Measurements from ENCODE around the gene SP140L.
"Not testable (repeated sequence)": the region's sequence is repeated elsewhere in the genome, so short reads cannot be mapped to it uniquely, and the experiment has no call there.

SP140L gene

DNA sequence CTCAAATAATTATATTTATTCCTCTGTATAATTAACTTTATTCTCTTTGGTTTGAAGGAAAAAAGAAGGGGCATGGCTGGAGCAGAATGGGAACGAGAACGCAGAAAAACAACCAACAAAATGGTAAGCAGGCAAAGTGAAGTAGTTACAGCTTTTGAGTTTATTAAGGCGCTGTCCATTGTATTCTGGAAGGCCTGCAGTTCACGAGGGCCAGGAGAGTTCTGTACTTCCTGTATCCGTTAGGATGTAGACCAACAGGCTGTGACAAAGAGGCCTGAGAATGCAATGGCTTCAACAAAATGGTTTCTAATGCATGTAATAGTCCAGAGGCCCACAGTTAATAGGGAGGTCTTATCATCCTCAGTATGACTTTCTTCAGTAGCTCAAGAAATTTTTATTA lies 56.5 kb downstream of the SP140L start:
- H3K36me3 Mint-ChIP-seq (ENCODE audit: low read depth): peaks cover 68% of the 10 kb centered on the region

DNA sequence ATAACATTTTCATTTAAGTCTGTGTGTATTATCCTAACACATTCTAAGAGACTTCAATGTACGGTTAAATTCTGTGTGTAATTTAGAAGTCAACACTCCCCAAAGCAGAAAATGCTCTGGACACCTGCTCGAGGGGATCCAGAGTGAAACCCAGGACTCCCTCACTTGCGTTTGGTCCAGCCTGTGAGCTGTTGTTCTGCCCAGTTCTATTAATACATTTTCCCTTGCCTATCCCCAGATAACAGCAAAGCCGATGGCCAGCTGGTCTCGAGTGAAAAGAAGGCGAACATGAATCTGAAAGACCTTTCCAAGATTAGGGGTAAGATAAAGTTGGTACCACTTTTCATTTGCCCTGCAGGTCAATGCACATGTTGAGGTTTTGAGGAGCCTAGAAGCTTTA lies 58.0 kb downstream of the SP140L start:
- no peak overlapping the region for H3K27ac Mint-ChIP-seq
- peaks cover 73% of the 10 kb centered on the region for H3K36me3 Mint-ChIP-seq (ENCODE audit: low read depth)

More for the DNA sequence above, 56.5 kb downstream of the SP140L start:
- Mint-ChIP-seq H3K4me3 (no peak overlapping the region), H3K9me3 (no peaks in the 10 kb centered on the region), H3K4me1 (ENCODE audit: low read depth) (peaks cover 5% of the 10 kb centered on the region), H3K27ac (no peak overlapping the region), H3K27me3 (ENCODE audit: low read depth) (no peaks in the 10 kb centered on the region)

DNA sequence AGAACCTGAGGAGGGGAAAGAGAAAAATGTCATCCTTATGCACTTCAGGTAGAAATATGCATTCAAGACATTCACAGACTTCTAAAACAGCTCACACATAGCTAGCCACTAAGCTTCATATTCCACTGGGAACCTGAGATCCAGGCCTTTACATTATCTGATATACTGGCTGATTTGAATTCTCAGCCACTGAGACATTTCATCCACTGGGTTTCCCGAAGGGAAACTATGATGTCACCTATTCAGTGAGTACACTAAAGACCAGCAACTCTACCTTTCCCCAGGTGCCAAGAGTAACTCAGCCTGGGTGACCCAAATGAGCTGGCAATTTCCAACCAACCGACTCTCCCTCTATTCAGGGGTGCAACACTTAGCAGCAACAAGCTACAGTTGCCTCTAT lies 67.3 kb downstream of the SP140L start:
- Mint-ChIP-seq H3K27me3 (ENCODE audit: low read depth) (no peaks in the 10 kb centered on the region), H3K27ac (no peak overlapping the region), H3K9me3 (peaks cover 9% of the 10 kb centered on the region), H3K4me1 (ENCODE audit: low read depth) (no peaks in the 10 kb centered on the region), H3K36me3 (ENCODE audit: low read depth) (peaks cover 85% of the 10 kb centered on the region), H3K4me3 (no peak overlapping the region)

More for the DNA sequence above, 58.0 kb downstream of the SP140L start:
- Mint-ChIP-seq H3K4me1 (ENCODE audit: low read depth) (peaks cover 2% of the 10 kb centered on the region), H3K4me3 (no peak overlapping the region), H3K9me3 (no peaks in the 10 kb centered on the region), H3K27me3 (ENCODE audit: low read depth) (no peaks in the 10 kb centered on the region)

DNA sequence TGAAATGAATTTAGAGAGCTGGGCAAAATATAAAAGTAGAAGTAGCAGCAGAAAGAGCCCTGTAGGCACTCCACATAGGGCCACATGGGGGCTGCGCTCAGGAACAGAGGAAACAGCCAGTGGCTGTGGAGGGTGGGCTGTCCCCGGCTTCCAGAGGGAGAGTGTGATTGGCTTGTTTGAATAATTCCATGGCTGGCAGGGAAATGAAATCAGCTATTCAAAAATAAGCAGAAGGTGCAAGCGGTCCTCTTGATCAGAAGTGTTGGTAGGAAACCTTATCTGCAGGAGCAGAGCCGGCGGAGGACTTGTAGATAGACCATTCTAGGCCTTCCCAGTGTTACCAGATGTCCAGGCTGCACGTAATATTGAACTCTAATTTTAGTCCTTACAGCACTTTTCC lies 71.7 kb downstream of the SP140L start:
- peaks cover 73% of the 10 kb centered on the region for H3K36me3 Mint-ChIP-seq (ENCODE audit: low read depth)
- H3K27ac Mint-ChIP-seq; H3K27me3 Mint-ChIP-seq (ENCODE audit: low read depth); H3K4me1 Mint-ChIP-seq (ENCODE audit: low read depth); H3K9me3 Mint-ChIP-seq; H3K4me3 Mint-ChIP-seq: not testable (repeated sequence)

DNA sequence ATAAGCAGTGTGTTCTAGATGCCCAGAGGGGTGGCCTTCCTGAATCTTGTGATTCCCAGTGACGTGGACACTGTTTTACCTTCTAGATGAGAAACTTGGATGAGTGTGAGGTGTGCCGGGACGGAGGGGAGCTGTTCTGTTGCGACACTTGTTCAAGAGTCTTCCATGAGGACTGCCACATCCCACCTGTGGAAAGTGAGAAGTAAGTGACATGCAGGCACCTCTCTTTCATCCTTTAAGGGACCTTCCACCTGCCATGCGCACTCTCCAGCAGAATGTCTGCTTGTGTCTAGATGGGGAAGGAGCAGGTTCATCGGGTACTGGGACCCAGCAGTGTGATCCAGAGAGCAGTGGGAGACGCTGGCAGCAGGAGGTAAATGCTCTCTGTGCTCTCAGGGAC lies 73.0 kb downstream of the SP140L start:
- Mint-ChIP-seq H3K36me3 (ENCODE audit: low read depth) (peaks cover 70% of the 10 kb centered on the region), H3K4me1 (ENCODE audit: low read depth) (no peaks in the 10 kb centered on the region)

DNA sequence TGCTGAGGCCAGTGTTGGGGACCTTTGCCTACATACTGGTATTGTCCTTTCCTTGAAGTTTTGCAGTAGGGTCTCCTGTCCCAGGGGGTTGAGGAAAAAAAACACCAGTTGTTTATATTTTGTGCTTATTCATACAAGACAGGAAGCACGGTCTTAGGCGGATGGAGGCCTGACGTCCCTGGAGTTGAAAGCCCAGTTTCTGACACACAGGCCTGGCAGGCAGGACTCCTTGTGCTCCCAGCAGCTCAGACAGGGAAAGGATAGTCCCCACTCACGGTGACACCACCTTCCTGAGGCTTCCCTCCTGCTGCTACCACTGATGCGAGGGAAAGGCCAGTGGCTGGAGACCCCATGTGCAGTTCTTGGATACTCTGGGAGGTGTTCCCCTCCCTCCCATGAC lies 73.5 kb downstream of the SP140L start:
- Mint-ChIP-seq H3K36me3 (ENCODE audit: low read depth) (peaks cover 71% of the 10 kb centered on the region), H3K9me3 (peaks cover 8% of the 10 kb centered on the region), H3K4me1 (ENCODE audit: low read depth) (no peaks in the 10 kb centered on the region), H3K27me3 (ENCODE audit: low read depth) (no peaks in the 10 kb centered on the region), H3K27ac (no peak overlapping the region), H3K4me3 (no peak overlapping the region)

More for the DNA sequence above, 73.0 kb downstream of the SP140L start:
- Mint-ChIP-seq H3K27me3 (ENCODE audit: low read depth) (no peaks in the 10 kb centered on the region), H3K4me3 (no peak overlapping the region), H3K9me3 (peaks cover 9% of the 10 kb centered on the region), H3K27ac (no peak overlapping the region)

DNA sequence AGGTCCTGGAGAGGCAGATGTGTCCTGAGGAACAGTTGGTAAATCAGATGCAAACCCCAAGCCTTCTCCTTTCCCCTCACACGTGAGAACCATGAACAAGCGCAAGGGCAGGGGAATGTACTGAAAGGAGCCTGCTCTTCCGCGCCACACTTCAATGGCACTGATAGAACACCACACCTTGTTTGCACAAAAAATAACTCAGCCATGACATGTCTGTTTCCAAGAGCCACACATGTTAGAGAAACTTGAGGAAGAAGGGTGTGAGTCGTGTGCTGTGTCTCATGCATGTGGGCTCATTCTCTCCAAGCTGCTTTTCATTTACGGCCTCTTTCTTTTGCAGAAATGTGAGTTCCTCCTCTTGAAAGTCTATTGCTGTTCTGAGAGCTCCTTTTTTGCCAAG lies 74.0 kb downstream of the SP140L start:
- H3K36me3 Mint-ChIP-seq (ENCODE audit: low read depth): peaks cover 71% of the 10 kb centered on the region
- not testable (repeated sequence) for H3K27me3 Mint-ChIP-seq (ENCODE audit: low read depth); H3K4me3 Mint-ChIP-seq; H3K9me3 Mint-ChIP-seq; H3K27ac Mint-ChIP-seq; H3K4me1 Mint-ChIP-seq (ENCODE audit: low read depth)

DNA sequence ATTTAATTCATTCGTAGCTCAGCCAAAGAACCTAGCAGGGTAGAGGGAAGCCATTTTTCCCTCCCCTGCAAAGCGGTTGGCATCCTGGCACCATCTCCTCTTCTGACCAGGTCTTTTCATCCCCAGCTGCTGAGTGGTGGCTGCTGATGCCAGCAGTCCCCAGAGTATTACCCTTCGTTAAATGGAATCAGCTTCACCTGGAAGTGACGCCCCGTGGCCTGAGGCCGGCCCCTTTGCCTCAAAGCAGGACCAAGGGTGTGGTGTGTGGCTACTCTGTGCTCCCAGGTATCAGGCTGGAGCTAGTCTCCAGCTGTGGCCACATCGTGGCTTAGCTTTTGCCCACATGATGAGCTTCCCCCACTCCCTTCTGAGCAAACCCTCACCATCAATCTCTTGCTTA lies 76.8 kb downstream of the SP140L start:
- no peaks in the 10 kb centered on the region for H3K9me3 Mint-ChIP-seq

DNA sequence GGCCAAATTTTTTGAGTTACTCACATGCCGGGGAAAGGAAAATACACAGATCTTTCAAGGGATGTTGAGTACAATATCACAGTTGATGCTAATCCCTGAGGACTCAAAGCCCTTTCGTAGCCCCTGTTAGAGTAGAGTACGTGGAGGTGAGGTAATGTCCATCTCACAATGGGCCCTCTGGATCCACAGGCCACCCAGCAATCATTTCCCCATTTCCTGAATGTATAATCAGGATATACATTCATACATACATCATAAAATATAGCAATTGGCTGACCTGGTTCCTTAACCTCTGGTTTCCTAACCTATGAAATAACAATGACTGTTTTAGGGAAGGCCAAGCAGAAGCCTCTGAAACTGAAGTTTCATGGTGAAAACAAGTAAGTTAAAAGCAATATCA lies 78.8 kb downstream of the SP140L start:
- H3K36me3 Mint-ChIP-seq (ENCODE audit: low read depth): peaks cover 57% of the 10 kb centered on the region

More for the DNA sequence above, 76.8 kb downstream of the SP140L start:
- H3K27ac Mint-ChIP-seq: peak overlapping the region; percentile 49
- peaks cover 10% of the 10 kb centered on the region for H3K4me1 Mint-ChIP-seq (ENCODE audit: low read depth)
- no peak overlapping the region for H3K4me3 Mint-ChIP-seq
- peaks cover 69% of the 10 kb centered on the region for H3K36me3 Mint-ChIP-seq (ENCODE audit: low read depth)
- no peaks in the 10 kb centered on the region for H3K27me3 Mint-ChIP-seq (ENCODE audit: low read depth)

DNA sequence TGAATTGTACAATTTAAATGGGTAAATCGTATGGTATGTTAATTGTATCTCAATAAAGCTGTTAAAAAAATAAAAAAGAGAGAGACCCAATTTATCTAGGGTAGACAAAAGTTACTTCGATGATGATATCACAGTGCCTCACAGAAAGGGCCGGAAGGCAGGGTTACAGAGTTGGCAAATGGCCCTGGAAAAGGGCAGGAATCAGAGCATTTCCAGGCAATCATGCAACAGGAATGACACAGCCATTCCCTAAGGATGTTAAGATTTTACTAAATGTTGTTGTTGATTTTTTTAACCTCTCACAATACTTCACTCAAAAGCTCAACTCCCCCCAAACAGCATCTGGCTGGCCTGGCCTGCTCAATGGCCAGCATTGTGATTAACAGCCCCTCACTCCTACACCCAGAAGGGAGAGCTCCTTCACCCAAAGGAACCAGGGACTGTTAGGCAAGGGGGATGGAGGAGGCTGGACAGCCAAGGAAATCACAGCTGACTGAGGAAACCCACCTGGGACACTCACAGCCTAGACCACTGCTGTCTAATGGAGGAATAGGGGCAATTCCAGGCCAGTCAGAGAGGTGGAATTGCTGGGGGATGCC lies 81.3 kb downstream of the SP140L start:
- H3K9me3 Mint-ChIP-seq: no peaks in the 10 kb centered on the region
- no peaks in the 10 kb centered on the region for H3K27me3 Mint-ChIP-seq (ENCODE audit: low read depth)
- H3K36me3 Mint-ChIP-seq (ENCODE audit: low read depth): peaks cover 42% of the 10 kb centered on the region
- H3K4me3 Mint-ChIP-seq: no peak overlapping the region
- H3K27ac Mint-ChIP-seq: peak overlapping the region; percentile 41
- peaks cover 44% of the 10 kb centered on the region for H3K4me1 Mint-ChIP-seq (ENCODE audit: low read depth)

More for the DNA sequence above, 78.8 kb downstream of the SP140L start:
- Mint-ChIP-seq H3K27ac (no peak overlapping the region), H3K4me1 (ENCODE audit: low read depth) (peaks cover 22% of the 10 kb centered on the region), H3K4me3 (no peak overlapping the region), H3K9me3 (no peaks in the 10 kb centered on the region), H3K27me3 (ENCODE audit: low read depth) (no peaks in the 10 kb centered on the region)

DNA sequence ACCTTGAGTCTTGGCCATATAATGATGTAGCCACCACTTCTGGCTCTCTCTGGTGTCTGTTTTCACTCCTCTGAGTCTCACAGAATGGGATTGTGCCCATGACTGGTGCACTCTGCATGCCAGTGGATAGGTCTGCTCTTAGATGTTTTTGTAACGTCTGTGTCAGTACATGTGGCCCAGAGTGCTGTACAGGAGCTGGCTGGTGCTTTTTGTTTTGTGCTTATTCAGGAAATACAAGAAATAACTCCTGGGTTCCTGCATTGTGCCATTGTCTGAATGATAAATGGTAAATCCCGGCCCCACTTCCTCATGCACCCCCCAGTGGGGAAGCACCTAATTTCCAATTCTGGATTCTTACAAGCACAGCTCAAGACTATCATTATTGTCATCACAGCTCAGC lies 82.3 kb downstream of the SP140L start:
- not testable (repeated sequence) for H3K27me3 Mint-ChIP-seq (ENCODE audit: low read depth); H3K9me3 Mint-ChIP-seq; H3K4me3 Mint-ChIP-seq
- Mint-ChIP-seq H3K36me3 (ENCODE audit: low read depth) (peaks cover 35% of the 10 kb centered on the region), H3K27ac (peak overlapping the region; percentile 20), H3K4me1 (ENCODE audit: low read depth) (peaks cover 53% of the 10 kb centered on the region)

DNA sequence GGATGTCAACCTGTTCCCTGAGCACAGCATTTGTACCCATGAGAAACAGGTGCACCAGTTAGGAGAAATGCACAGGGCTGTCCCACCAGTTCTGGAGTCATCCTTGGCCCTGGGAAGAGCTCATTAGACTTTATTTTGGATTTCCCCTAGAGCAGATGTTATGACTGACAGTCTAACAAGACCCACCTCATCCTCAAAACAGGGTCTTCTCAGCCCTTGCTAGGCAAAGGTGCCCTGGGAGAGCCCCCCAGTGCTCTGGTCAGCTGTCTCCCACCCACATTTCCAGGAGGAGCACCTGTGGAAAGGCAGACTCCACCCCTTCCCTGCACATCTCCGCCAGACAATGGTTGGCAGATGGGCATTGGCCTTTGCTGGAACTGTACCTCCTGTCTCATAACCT lies 83.3 kb downstream of the SP140L start:
- Mint-ChIP-seq H3K9me3 (no peaks in the 10 kb centered on the region), H3K27ac (peak overlapping the region; percentile 26), H3K4me3 (no peak overlapping the region), H3K36me3 (ENCODE audit: low read depth) (peaks cover 33% of the 10 kb centered on the region), H3K27me3 (ENCODE audit: low read depth) (no peaks in the 10 kb centered on the region), H3K4me1 (ENCODE audit: low read depth) (peaks cover 61% of the 10 kb centered on the region)

DNA sequence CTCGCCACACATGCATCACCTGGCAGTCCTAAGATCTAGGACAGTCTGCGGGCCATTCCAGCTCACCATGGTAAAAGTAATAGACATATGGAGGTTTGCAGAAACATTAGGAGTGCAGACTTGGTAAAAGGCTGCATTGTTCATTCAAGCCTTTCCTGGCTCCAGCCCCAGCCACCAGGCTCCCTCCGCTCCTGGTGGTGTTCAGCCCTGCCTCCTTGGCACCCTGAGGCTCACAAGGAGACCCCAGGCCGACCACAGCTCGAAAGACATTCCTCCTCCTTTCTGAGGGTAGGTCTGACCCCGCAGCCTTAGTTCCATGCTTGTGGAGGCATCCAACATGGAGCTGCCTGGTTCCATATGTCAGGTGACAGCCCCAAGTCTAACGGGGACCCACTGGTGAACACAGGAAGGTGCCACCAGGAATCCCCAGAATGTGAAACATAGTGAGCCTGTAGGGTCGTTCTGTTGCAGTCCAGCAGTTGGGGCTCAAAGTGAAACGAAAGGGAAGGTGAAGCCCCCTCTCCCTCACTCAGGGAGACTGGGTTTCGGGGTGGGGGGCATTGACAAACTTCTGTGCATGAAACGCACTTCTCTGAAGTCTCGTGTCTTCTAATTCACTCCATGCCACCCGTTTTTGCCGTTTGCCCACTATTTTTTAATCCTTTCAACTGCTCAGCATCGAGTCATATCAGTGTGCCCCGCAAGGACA lies 84.0 kb downstream of the SP140L start:
- Mint-ChIP-seq H3K36me3 (ENCODE audit: low read depth) (peaks cover 28% of the 10 kb centered on the region), H3K4me1 (ENCODE audit: low read depth) (peaks cover 67% of the 10 kb centered on the region), H3K27me3 (ENCODE audit: low read depth) (no peaks in the 10 kb centered on the region), H3K9me3 (no peaks in the 10 kb centered on the region), H3K4me3 (peak overlapping the region; percentile 99), H3K27ac (peak overlapping the region; percentile 100)

DNA sequence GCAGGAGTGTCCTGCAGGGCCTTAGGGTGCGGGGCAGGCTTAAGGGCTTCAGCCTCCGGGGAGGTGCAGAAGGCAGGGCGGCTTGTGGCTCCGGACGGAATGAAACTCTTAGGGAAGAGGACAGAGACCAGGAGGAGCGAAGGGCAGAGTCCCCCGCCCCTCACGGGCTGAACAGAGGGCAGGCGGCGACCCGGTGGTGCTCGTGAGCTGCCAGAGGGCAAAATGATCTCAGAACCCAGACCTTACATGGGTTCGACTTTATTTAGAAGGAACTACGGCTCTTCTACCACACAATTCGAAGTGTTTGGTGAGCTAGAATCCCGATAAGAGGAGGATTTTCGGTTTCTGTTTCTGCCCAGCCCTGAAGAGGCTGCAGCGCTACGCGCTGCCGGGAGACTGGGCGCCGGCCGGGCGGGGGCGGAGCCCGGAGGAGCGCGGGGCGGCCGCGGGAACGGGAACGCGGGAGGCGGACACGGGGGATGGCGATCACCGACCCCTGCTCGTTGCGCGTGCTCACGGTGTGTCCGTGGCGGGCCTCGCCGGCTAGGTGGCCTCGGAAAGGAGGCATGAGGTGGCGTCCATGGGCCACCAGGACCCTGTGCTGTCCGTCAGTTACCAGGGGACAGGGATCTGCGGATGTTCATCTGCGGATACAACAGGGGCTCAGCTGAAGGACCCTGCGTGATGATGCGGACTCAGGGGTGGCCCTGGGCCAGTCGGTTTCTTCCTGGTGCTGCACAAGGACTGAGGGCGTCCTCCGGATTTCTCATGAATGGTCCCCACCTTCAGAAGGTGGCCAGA lies 84.8 kb downstream of the SP140L start:
- no peaks in the 10 kb centered on the region for H3K9me3 Mint-ChIP-seq
- no peaks in the 10 kb centered on the region for H3K27me3 Mint-ChIP-seq (ENCODE audit: low read depth)
- H3K4me3 Mint-ChIP-seq: peak overlapping the region; percentile 99
- H3K4me1 Mint-ChIP-seq (ENCODE audit: low read depth): peaks cover 68% of the 10 kb centered on the region
- peaks cover 27% of the 10 kb centered on the region for H3K36me3 Mint-ChIP-seq (ENCODE audit: low read depth)
- H3K27ac Mint-ChIP-seq: peak overlapping the region; percentile 100

DNA sequence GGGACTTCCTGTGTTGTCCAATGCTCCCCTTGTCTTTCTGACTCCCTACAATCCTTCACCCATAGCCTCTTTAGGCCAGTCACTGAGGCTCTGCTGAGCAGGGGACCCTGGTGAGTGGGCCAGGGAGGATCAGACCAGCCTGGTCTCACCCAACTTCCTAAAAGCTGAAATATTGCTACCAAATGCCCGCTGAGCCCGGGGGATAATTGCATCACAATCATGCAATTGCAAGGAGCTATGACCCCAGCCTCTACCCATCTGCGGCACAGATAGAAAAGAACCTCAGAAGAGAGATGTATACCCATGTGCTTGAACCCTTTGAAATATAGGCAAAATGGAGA lies 85.3 kb downstream of the SP140L start:
- H3K36me3 Mint-ChIP-seq (ENCODE audit: low read depth): peaks cover 22% of the 10 kb centered on the region
- no peaks in the 10 kb centered on the region for H3K27me3 Mint-ChIP-seq (ENCODE audit: low read depth)
- H3K4me3 Mint-ChIP-seq: peak overlapping the region; percentile 99
- H3K27ac Mint-ChIP-seq: peak overlapping the region; percentile 92
- H3K4me1 Mint-ChIP-seq (ENCODE audit: low read depth): peaks cover 68% of the 10 kb centered on the region
- H3K9me3 Mint-ChIP-seq: no peaks in the 10 kb centered on the region
